Choroid plexus epithelial cell (primary cell): Measurements from ENCODE around the gene SLC6A6.

Source experiments
- DNase-seq: peaks from one replicate; pipeline ENCODE4 v3.0.0-alpha.2; 2010; ENCODE audit warnings: low read depth
- H3K4me3 ChIP-seq: 2 replicates; pipeline ENCODE4 v1.5.1; 2011; ENCODE audit warnings: low read depth, mild to moderate bottlenecking, control low read depth, low read length, moderate library complexity
- CTCF ChIP-seq: conservative IDR thresholded peaks from 2 replicates; pipeline ENCODE4 v1.5.1; 2011; ENCODE audit warnings: low read depth, mild to moderate bottlenecking, control low read depth, inconsistent platforms, low read length, moderate library complexity

SLC6A6 gene

GRCh38 chr3:14471016-14471415, 68.6 kb downstream of the SLC6A6 start:
- H3K4me3 ChIP-seq: no peak overlapping the region
- TF ChIP-seq CTCF: no peak
- DNase-seq: no peak

- no peak overlapping the region for H3K4me3 ChIP-seq
- TF ChIP-seq CTCF: no peak
- no peak for DNase-seq
These were observed 69.3 kb downstream of the SLC6A6 start for GRCh38 chr3:14471690-14472089.

GRCh38 chr3:14472471-14473351, 70.3 kb downstream of the SLC6A6 start:
- H3K4me3 ChIP-seq: no peak overlapping the region
- no peak for TF ChIP-seq CTCF
- DNase-seq: peak; percentile 92

GRCh38 chr3:14473411-14473891, 71.0 kb downstream of the SLC6A6 start:
- DNase-seq: no peak
- H3K4me3 ChIP-seq: no peak overlapping the region
- TF ChIP-seq CTCF: no peak

- TF ChIP-seq CTCF: no peak
- peak; percentile 62 for DNase-seq
- H3K4me3 ChIP-seq: no peak overlapping the region
These were observed 72.1 kb downstream of the SLC6A6 start for GRCh38 chr3:14474363-14475081.

GRCh38 chr3:14475621-14476020, 73.2 kb downstream of the SLC6A6 start:
- peak; percentile 56 for DNase-seq
- no peak overlapping the region for H3K4me3 ChIP-seq
- TF ChIP-seq CTCF: no peak
